Activated naive CD4-positive, alpha-beta T cell treated with anti-CD3 and anti-CD28 coated beads, Interleukin-2, amount 50 U/mL, for 24 hours (primary cell): ENCODE measurements around the gene CLRN3.

Source experiments
- H3K27ac Mint-ChIP-seq: one replicate; pipeline ENCODE4 v1.8.0; 2021; ENCODE audit warnings: mild to moderate bottlenecking, mixed read lengths
- H3K27me3 Mint-ChIP-seq: one replicate; pipeline ENCODE4 v1.8.0; 2021; ENCODE audit warnings: mixed read lengths
- H3K36me3 Mint-ChIP-seq: one replicate; pipeline ENCODE4 v1.8.0; 2021; ENCODE audit warnings: mixed read lengths
- H3K4me1 Mint-ChIP-seq: one replicate; pipeline ENCODE4 v1.8.0; 2021; ENCODE audit warnings: mixed read lengths
- H3K4me3 Mint-ChIP-seq: one replicate; pipeline ENCODE4 v1.8.0; 2021; ENCODE audit warnings: mild to moderate bottlenecking, mixed read lengths
- H3K9me3 Mint-ChIP-seq: one replicate; pipeline ENCODE4 v1.8.0; 2021; ENCODE audit warnings: mixed read lengths

Gene CLRN3

DNA sequence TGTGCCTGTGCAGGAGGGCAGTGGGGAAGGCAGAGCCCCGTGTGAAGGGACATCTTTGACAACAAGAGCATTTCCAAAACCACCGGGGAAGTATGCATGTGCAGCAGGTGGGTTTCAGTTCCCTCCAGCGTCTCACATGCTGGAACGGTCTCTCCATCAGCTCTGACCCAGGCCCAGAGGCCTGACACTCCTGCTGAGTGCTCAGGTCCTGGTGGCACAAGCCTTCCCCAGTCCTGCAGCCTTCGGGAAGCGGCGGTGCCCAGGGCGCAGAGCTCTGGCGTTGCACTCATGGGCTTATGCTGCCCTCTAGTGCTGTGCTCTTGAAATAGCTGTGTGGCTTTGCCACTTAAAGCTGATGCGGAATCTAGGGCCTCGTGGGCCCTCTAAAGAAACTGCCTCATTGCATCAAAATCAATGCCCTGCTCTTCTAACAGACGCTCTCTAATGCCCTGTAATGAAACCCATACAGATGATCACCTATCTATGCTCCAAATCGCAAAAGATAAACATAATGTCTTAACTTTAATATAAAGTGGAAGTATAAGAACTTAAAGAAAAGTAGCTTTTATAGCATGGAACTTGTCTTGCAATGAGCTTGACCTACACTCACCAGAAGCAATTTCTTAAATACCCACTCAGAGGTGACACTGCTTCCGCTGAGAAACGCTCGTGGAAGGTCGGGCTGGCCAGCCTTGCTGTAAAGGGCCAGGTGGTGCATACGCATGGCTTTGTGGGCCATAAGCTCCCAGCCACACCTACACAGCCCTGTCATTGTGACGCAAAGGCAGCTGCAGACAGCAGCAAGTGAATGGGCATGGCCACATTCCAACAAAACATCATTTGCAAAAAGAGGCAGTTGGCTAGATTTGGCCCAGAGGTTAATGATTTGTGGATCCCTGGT is 38.6 kb downstream of the CLRN3 start:
- H3K27me3 Mint-ChIP-seq: no peaks in the 10 kb centered on the region
- no peak overlapping the region for H3K4me3 Mint-ChIP-seq
- H3K27ac Mint-ChIP-seq: no peak overlapping the region
- no peaks in the 10 kb centered on the region for H3K36me3 Mint-ChIP-seq
- H3K9me3 Mint-ChIP-seq: no peaks in the 10 kb centered on the region
- H3K4me1 Mint-ChIP-seq: no peaks in the 10 kb centered on the region

DNA sequence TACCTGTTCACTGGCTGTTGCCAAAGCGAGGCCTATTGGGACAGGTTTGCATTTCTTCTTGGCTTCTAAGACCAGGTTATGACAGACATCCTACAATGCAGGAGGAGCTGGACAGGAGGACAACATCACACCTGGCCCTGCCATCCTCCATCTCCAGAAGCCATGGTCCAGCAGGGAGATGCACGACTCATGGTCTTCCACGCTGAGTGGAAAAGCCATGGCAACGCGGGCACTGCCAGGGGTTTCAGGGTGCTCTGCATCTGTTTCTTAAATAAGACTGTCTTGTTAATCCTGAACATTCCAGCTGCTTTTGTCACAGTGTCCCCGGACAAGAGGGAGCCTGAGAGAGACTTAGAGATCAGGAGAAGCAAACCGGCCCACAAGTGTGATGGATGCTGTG is 40.3 kb downstream of the CLRN3 start:
- Mint-ChIP-seq H3K27me3 (no peaks in the 10 kb centered on the region), H3K27ac (no peak overlapping the region)

DNA sequence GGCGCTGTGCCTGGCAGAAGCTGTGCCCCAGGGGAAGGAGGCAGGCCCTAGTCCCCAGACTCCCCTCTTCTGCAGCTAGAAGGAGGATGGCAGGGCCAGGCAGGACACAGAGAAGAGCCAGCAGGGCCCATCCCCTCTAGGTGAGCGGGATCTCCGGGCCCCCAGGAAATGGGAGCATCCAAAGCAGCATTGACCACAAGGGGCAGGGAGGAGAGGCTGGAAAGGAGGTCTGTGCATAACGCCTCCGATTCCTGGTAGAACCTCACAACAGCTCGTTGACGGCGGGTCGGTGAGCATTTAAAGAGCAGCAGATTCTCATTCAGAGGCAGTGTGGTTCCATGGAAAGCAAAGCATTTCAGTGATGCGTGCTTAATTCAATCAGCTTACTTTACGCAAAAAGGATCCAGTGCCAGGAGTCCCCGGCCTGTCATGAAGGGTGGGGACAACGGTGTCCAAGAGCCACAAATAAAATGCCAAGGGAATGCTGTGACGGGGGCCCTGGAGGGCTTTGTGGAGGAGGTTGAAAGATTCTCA is 41.0 kb downstream of the CLRN3 start:
- no peaks in the 10 kb centered on the region for H3K36me3 Mint-ChIP-seq
- no peak overlapping the region for H3K4me3 Mint-ChIP-seq
- H3K27ac Mint-ChIP-seq: no peak overlapping the region
- H3K9me3 Mint-ChIP-seq: no peaks in the 10 kb centered on the region
- H3K27me3 Mint-ChIP-seq: no peaks in the 10 kb centered on the region
- H3K4me1 Mint-ChIP-seq: peaks cover 6% of the 10 kb centered on the region

More for the DNA sequence above, 40.3 kb downstream of the CLRN3 start:
- Mint-ChIP-seq H3K4me1 (peaks cover 4% of the 10 kb centered on the region), H3K9me3 (no peaks in the 10 kb centered on the region), H3K4me3 (no peak overlapping the region), H3K36me3 (no peaks in the 10 kb centered on the region)

DNA sequence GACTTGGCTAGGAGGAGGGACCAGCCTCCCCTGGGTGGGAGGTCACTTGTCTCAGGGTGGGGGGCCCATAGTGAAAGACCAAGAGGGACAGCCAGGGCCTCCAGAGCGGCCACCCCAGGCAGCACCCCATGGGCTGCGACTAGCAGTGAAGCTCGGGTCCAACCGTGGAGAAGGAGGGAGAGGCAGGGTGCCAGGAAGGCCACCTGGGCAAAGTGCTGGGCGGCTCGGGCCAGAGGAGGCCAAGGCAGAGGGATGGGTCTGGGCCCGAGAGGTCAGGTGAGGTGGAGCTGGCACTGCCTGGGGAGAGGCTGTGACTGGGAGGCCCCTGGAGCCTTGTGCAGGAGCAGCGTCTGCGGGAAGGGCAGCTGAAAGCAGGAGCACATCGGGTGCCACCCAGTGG is 41.8 kb downstream of the CLRN3 start:
- Mint-ChIP-seq H3K9me3 (no peaks in the 10 kb centered on the region), H3K4me3 (no peak overlapping the region), H3K27me3 (no peaks in the 10 kb centered on the region), H3K36me3 (no peaks in the 10 kb centered on the region), H3K27ac (no peak overlapping the region), H3K4me1 (peaks cover 13% of the 10 kb centered on the region)

DNA sequence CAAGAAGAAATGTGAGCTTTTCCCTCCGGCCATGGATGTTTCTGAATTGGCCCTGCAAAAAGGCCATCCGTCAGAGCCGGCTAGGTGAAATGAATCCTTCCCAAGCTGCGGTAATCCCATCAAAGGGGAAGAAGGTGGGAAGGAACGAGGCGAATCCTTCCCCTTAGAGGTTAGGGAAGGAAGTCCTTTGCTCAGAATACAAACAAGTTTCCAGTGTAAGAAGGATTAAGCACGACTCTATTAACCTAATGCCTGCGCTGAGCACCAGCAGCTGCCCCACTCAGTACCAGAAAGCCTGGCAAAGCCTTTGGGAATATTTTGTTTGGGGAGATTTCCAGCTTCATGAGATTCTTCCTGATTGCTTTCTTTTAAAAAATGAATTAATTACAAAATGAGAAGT is 42.8 kb downstream of the CLRN3 start:
- Mint-ChIP-seq H3K27ac (no peak overlapping the region), H3K36me3 (no peaks in the 10 kb centered on the region), H3K9me3 (no peaks in the 10 kb centered on the region), H3K4me1 (peaks cover 16% of the 10 kb centered on the region), H3K4me3 (no peak overlapping the region), H3K27me3 (no peaks in the 10 kb centered on the region)

DNA sequence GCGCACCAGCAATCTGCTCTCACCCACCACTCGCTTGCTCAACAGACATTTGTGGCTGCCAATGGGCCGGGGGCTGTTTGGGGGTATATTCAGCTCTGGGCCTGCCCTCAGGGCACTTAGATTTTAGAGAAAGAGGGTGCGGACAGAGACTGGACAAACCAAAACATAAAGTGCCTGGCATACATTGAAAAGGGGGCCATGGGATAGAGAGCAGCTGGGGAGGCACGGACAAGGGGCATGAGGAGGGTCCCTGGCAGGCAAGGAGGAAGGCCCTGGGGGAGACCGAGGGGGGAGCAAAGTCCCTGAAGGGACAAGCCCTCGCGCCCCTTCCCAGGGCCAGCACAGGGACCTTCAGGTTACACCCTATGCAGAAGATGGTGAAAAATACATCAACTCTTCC is 43.5 kb downstream of the CLRN3 start:
- no peaks in the 10 kb centered on the region for H3K9me3 Mint-ChIP-seq

DNA sequence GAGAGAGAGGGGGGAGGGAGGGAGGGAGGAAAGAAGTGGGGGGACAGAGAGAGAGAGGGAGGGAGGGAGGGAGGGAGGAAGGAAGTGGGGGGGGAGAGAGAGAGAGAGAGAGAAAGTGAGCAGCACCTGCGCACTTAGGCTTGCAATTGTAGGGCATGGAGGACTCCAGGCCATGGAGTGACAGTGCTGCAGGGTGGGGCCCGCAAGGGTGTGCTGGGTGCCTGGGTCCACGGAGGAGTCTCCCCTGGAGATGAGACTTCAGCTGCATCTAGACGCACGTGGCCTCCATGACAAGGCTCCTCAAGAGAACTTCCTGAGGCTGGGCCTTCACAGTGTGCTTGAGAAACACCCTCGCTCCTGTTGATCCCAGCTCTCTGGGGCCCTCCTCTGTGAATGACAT is 44.5 kb downstream of the CLRN3 start:
- Mint-ChIP-seq H3K27me3 (no peaks in the 10 kb centered on the region), H3K4me1 (peaks cover 16% of the 10 kb centered on the region), H3K27ac (no peak overlapping the region), H3K4me3 (no peak overlapping the region), H3K36me3 (no peaks in the 10 kb centered on the region), H3K9me3 (no peaks in the 10 kb centered on the region)

More for the DNA sequence above, 43.5 kb downstream of the CLRN3 start:
- Mint-ChIP-seq H3K4me1 (peaks cover 16% of the 10 kb centered on the region), H3K4me3 (no peak overlapping the region), H3K36me3 (no peaks in the 10 kb centered on the region), H3K27me3 (no peaks in the 10 kb centered on the region), H3K27ac (no peak overlapping the region)

DNA sequence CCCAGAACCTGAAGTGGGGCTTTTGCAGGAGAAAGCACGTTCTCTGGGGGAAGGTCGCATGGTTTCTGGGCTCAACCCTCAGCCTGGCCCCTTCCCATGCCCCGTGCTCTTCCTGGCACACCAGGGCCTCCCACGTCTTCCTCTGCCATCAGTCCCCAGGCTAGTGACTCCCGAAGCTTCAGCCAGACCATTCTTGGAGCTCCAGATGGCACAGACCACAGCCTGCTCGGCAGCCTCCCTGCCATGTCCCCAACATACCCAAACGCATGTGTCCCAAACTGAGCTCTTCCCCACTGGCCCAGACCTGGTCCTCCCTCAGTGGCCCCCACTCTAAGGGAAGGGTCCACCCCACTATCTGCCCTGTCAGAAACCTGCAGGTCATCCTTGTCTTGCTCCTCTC is 47.0 kb downstream of the CLRN3 start:
- Mint-ChIP-seq H3K4me1 (peaks cover 16% of the 10 kb centered on the region), H3K9me3 (no peaks in the 10 kb centered on the region), H3K27ac (no peak overlapping the region), H3K27me3 (peaks cover under 1% of the 10 kb centered on the region), H3K36me3 (no peaks in the 10 kb centered on the region), H3K4me3 (no peak overlapping the region)

DNA sequence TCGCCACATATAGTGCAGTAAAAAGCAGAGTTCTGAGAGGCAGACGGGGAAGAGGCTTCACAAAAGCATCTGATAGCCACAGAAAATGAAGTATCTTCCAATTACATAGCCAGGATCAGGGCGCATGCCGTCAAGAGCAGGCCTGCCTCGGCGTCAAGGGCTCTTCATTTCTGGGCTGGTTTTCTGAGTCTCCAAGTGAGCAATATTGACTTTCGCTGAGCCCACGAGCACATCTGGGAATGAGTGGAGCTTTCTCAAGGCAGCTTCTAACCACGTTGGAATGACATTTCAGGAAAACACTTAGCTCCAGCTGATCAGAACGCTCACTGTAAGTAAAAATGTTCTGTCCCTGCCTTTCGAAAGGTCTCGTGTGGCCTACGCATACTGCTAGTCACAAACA is 51.9 kb downstream of the CLRN3 start:
- Mint-ChIP-seq H3K36me3 (no peaks in the 10 kb centered on the region), H3K4me3 (no peak overlapping the region), H3K4me1 (peaks cover 2% of the 10 kb centered on the region), H3K27ac (no peak overlapping the region), H3K27me3 (peaks cover 1% of the 10 kb centered on the region), H3K9me3 (no peaks in the 10 kb centered on the region)

DNA sequence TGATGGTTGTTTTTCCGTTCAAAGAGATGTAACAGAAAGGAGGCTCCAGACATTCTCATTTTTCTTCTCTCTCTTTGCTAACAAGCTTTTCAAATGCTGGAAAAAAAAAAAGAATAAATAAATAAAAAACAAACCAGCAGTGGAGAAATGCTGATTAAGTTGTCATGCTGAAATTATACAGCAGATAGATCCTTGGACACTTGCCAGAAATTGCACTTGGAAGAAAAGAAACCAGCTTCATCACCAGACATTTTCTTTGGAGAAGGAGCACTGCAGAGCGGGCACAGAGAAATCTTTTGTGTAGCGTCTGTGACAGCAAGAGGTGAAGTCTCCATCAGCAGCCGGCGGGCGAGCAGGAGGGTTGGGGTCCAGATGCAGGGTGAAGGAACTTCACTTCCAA is 55.8 kb downstream of the CLRN3 start:
- Mint-ChIP-seq H3K36me3 (no peaks in the 10 kb centered on the region), H3K9me3 (no peaks in the 10 kb centered on the region), H3K27ac (no peak overlapping the region), H3K4me3 (no peak overlapping the region), H3K27me3 (peaks cover 4% of the 10 kb centered on the region), H3K4me1 (no peaks in the 10 kb centered on the region)

DNA sequence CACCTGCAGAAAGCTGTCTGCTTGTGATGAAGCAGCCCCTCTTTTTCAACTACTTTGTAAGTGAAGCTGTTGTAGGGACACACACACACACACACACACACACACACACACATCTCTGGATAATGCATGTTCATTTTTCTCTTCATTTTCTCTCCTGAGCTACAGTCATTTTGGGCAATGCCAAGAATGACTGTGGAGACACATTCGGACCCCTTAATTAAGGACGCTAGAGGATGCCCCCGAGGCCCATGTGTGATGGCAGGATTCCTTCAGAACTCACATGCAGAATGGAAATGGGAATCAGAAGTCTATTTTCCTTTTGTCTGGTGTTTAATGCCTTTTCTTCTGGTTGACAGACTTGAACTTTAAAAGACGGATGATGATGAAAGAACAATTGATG is 56.6 kb downstream of the CLRN3 start:
- Mint-ChIP-seq H3K4me3 (no peak overlapping the region), H3K36me3 (no peaks in the 10 kb centered on the region), H3K27ac (no peak overlapping the region), H3K4me1 (no peaks in the 10 kb centered on the region), H3K9me3 (no peaks in the 10 kb centered on the region), H3K27me3 (peaks cover 4% of the 10 kb centered on the region)

DNA sequence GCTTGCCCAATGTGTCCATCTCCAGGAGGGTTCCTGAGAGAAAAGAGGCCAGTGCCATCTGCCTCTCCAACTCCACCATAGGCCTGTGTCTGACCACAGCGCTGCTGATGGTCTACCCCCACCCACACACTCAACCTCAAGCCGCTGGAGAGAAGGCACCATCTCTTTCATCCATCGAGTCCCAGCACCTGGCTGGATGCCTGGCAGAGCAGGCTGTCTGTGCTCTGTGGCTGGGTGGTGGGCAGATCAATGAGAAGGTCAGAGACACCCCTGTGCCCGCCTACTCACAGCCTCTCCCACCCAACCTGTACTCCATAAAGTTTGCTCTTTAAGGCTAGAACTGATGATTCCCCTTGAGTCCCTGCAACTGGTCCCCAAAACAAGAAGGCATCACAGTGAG is 58.0 kb downstream of the CLRN3 start:
- Mint-ChIP-seq H3K9me3 (no peaks in the 10 kb centered on the region), H3K4me1 (no peaks in the 10 kb centered on the region), H3K36me3 (no peaks in the 10 kb centered on the region), H3K27ac (no peak overlapping the region), H3K27me3 (peaks cover 3% of the 10 kb centered on the region), H3K4me3 (no peak overlapping the region)

DNA sequence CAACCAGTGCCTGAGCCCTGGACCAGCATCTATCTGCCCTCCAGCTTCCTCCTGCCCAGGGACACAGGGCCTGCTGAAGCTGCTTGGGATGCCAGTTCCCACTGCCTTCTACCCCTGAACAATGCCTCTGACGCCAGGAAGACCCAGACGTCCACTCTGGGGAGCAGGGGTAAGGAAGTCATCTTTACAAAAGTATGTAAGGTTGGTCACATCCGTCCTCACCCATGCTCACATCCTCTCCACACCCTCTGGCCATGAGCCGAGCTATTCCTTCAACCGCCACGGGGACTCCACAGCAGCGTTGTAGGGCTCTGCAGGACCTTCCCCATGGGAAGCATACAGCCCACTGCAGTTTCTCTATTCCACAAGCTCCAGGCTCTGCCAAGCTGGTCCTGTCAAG is 58.5 kb downstream of the CLRN3 start:
- Mint-ChIP-seq H3K4me1 (no peaks in the 10 kb centered on the region), H3K9me3 (no peaks in the 10 kb centered on the region), H3K27ac (no peak overlapping the region), H3K27me3 (peaks cover 3% of the 10 kb centered on the region), H3K4me3 (no peak overlapping the region), H3K36me3 (no peaks in the 10 kb centered on the region)

DNA sequence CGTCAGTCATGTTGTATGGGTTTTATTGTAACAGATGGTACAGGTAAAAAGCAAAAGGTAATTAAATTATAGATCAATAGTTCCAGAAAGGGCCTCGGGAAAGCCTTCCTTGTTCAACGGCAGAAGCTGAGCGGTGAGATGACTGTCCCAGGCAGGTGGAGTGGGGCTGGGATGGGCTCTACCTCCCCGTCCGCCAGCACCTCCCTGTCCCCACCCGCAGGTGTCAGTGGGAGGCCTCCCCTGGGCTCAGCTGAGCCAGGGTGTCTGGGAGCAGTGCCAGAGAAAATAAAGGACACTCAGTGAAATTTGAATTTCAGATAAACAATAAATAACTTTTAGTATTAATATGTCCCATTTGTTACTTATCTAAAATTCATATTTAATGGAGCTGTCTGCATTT is 58.9 kb downstream of the CLRN3 start:
- H3K27me3 Mint-ChIP-seq: peaks cover 3% of the 10 kb centered on the region
- H3K27ac Mint-ChIP-seq: no peak overlapping the region
- no peaks in the 10 kb centered on the region for H3K4me1 Mint-ChIP-seq
- H3K4me3 Mint-ChIP-seq: no peak overlapping the region
- H3K9me3 Mint-ChIP-seq: no peaks in the 10 kb centered on the region
- H3K36me3 Mint-ChIP-seq: no peaks in the 10 kb centered on the region

DNA sequence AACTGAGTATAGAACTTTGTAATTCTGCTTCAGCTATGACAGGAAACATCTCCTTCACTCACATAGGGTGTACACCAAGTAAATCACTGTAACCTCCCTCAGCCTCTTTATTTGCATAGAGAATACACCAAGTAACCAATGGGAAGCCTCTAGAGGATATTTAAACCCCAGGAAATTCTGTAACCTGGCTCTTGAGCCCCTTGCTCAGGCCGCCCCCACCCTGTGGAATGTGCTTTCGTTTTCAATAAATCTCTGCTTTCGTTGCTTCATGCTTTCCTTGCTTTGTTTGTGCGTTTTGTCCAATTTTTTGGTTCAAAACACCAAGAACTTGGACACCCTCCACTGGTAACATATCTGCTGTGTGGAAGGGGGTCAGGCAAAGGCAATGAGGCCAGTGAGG is 60.2 kb downstream of the CLRN3 start:
- no peak overlapping the region for H3K27ac Mint-ChIP-seq
- H3K27me3 Mint-ChIP-seq: peaks cover 3% of the 10 kb centered on the region
- no peaks in the 10 kb centered on the region for H3K4me1 Mint-ChIP-seq
- no peak overlapping the region for H3K4me3 Mint-ChIP-seq
- H3K9me3 Mint-ChIP-seq: no peaks in the 10 kb centered on the region
- no peaks in the 10 kb centered on the region for H3K36me3 Mint-ChIP-seq

DNA sequence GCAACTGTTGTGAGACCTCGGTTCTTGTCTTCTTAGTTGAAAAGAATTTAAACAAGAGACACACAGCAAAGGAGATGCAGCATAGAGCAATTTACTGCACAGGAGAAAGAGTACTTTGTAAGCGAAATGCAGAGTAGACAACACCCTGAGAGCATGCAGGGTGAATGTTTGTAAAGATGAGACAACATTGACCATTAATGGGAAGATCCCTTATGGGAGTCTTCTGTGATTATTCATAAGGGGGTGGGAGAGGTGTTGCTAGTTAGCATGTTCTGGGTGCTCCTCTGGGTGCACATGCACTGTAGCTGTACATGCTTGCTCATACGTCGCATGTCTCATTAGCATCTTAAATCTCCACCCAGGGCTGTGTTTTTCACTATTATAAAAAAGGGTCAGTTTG is 62.3 kb downstream of the CLRN3 start:
- Mint-ChIP-seq H3K4me3 (no peak overlapping the region), H3K36me3 (no peaks in the 10 kb centered on the region), H3K27ac (no peak overlapping the region), H3K27me3 (no peaks in the 10 kb centered on the region), H3K4me1 (no peaks in the 10 kb centered on the region), H3K9me3 (no peaks in the 10 kb centered on the region)
